HG02870 (cell line): ENCODE results near the gene CDH4.

Source experiments
- ATAC-seq: cut with Tn5 transposase; IDR thresholded peaks from one replicate; pipeline ENCODE4 v1.9.1; 2021; ENCODE audit warnings: mild to moderate bottlenecking, moderate library complexity; ENCODE audit not compliant: unreplicated experiment

The CDH4 gene

DNA sequence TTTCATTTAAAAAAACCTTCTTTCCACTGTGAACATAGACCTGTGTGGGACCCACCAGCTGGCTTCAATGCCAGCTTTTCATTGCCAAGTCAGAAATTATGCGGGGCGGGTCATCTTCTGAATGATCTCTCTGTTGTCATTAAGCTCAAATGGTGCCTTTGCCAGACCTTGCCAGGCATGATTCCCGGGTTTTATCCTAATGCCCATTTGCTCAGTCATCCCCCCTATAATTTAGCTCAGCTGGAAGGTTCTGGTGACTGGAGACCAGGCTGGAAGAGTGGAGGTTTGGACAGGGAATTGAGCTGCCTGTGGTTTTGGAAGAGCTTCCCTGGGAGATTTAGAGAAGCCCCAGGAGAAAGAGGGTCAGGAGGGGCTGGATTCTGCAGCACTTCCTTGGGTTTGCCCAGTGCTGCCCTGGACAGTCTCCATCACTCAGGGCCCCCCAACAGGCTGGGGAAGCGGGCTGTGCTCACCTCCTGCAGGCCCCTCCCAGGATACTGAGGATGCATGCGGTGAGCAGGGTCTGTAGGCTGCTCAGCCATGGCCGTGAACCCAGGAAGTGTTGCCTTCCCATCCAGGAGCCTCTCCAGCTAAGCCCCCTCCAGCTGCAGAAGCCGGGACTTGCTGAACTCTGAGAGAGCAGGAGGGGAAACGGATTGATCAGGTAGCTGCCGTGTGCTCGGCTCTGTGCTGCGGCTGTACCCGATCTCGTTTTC, 273.0 kb downstream of the CDH4 start:
- ATAC-seq, result no peak

DNA sequence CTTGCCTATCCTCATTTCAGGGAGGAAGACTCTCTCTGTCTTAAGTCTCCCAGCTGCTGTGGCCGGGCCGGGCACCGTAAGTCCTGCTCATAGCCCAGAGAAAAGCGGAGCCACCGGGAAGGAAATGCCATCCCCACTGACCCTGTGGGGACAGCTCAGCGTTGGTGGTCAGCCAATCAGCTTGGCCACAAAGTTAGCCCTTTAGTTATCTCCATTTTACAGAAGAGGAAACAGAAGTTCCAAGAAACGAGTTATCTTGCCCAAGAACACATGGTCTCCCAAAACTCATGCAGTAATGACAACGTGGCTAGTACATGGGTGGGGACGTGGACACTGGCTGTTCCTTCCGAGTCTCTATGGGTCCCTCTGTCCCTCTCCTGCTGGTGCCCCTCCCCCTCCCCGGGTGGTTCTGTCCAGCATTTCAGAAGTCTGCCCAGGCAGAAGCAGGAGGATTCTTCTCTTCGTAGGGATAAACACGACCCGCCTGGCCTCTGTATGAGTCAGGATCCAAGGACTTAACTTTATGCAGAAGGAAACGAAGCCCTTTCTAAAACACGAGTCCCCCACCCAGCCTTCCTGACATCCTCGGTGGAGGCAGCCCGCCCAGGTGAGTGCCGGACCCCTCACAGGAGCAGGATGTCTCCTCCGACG, 273.8 kb downstream of the CDH4 start:
- no peak for ATAC-seq

DNA sequence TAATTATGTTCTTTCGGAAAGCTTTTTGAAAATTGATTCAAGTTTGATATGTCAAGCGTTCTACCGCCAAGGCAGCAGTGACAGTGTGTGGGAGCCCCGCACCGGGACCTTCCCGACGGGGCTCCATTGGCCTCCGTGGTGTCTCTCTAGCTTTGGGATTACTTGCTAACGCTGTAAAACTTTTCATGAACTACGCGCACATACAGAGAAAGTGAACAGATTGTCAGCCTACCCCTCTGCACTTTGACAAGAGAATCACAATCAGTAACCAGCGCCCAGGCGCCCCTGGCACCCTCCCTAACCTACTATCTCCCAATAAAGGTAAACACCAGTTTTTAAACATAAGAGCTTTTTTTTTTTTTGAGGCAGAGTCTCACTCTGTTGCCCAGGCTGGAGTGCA, 274.8 kb downstream of the CDH4 start:
- no peak for ATAC-seq

DNA sequence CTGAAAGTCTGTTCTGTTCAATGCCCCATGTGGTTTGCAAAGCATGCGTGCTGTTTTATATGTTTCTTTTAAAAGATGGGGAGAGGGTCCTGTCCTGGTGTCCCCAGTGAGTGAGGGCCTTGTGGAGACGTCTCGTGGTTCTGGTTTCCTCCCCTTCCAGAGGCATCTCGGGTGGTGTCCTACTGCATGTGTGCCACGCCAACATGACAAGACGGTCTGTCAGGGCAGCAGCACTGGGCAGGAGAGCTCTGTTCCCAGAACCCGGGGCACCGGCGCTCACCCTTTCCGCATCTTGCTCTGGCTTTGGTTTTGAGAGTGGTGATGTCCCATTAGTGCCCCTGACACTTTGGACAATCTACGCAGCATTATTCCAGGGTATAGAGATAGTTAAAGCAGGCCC, 275.6 kb downstream of the CDH4 start:
- no peak for ATAC-seq

DNA sequence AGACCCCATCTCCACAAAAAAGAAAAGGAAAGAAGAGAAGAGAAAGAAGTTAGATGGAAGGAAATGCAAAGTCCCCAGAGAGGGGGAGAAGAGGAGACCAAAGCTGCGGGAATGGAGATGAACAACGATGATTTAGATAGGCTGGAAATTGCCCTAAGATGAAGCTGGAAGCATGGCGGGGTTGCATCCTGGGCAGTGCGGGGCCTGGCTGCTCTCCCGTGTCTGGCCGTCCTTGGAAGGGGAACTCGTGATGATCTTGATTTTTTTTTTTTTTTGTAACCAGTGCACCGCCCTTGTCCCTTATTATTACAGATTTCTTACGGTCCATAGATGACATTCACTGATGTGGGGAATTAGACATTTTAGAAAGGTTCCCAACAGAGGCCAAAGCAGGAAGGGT, 276.5 kb downstream of the CDH4 start:
- no peak for ATAC-seq

DNA sequence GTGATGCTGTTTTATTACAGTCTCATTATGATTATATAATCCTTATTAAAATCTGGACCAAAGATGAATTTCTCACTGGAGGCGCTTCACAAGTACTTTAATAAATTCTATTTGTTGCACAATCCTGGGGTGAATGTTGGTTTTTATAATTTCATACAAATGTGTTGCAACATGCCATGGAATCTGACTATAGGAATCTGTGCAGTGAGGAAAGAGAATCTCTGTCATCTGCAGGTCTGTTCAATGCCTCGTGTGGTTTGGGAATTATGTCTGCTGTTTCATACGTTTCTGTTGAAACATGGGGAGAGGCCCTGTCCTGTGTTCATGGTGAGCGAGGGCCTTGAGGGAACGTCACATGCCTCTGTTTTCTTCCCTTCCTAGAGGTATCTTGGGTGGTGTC, 277.3 kb downstream of the CDH4 start:
- no peak for ATAC-seq

DNA sequence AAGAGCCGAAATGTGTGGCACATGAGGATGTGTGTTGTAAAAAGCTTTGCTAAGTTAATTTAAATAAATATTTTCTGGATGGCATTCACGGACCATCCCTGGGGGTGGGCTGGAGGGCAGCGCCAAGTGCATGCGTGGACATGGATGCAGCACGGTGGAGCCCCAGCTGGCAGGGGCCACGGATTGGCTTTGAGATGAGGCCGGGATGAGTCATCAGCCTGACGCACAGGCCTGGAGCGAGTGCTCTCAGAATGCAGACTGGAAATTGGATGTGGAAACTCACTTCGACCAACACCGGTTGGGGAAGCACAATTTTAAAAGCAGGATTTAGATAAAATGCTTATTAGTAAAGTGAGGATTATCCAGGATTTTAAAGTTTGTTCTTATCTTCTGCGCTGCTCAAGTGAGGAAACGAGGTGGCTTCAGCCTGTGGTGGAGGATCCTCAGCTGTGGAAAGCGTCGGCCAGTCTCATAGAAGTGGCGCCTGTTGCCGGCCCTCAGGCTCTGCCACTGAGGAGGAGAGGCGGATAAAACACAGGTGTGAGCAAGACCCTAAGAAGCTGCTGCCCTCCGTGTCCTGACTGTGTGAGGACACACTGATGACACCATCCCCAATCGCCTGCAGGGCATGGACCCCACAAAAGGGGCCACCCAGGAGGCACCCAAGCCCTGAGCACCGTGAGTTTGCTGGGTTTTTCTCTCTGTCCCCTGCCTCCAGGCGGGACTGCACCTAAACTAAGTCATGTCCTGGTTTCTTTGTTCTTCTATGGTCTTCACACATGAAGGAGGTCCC, 279.7 kb downstream of the CDH4 start:
- ATAC-seq, result no peak

DNA sequence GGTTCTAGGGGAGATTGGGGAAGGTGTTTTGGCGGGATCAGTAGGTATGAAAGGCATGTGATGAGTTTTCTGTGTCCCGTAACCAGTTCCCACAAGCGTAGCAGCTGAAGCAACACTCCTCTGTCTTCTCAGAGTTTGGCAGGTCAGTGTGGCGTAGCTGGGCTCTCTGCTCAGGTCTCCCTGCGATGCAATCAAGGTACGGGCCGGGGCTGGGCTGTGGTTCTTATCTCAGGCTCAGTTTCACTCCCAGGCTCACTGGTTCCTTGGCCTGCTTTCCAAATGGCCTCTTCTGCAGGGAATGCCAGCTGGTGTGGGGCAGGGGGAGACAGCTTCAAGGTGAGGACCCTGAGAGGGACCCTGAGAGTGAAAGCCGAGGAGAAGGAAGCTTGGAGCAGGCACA, 280.7 kb downstream of the CDH4 start:
- no peak for ATAC-seq

DNA sequence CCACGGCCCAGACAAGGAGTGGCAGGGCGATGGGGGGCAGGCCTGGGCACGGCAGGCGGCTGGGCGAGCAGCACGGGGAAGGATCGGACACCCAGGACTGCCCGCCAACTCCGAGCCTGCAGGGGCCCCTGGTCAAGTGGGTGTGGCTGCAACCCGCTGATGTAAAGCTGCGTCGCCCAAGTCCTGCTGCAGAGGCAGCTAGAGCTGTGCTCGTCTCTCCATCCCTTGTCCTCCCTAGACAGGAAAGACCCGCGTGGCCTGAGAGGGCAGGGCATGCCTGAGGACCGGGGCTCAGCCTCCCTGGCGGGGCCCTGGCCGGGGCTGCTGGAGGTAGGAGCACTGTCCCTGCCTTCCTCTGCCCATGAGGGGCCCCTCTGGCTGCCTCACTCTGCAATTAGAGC, 281.2 kb downstream of the CDH4 start:
- ATAC-seq, result no peak

DNA sequence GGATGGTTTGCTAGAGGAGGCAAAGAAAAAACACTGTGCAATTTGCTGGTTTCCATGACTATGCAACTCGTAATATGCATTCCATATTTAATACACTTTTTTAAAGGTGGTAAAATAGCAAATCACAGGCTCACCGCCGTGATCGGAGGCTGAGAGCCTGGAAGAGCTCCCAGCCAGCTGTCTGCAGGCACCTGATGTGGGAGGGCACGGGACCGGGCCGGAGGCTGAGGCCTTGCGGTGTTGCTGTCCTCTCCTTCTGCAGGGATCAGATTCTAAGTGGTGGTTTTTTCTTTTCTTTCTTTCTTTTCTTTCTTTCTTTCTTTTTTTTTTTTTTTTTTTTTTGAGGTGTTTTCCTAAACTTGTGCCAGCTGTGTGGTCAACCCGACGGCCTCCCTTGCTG, 282.3 kb downstream of the CDH4 start:
- no peak for ATAC-seq

DNA sequence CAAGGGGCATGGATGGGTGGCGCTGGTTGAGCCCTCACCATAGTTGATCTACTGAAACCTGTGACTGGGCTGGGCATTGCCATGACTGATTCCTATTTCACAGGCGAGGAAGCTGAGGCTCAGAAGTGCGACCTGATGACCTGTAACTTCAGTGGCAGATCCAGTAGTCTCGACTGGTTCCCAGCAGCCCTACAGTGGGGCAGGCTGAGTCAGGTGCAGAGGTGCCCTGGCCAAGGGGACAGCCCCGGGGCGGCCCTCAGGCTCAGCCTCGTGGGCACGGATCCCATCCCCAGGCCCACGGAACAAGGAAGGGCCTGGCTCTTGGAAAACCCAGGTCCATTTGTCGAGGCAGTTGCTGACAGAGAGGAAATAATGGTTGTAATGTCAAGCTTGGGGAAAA, 283.0 kb downstream of the CDH4 start:
- ATAC-seq, result no peak

DNA sequence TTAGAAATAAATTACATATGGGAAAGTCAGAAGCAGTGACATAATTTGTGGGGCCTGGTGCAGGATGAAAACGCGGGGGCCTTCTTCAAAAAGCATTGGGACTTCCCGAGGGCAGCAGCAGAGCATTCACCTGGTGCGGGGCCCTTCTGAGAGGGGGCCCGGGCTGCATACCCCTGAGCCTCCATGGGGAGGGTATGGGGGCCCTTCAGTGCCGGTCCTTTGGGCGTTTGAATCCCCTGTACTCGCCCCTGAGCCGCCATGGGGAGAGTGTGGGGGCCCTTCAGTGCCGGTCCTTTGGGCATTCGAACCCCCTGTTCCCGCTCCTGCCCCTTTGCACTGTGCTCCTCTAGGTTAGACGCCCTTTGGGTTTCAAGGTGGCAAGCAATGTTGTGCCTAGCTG, 283.5 kb downstream of the CDH4 start:
- no peak for ATAC-seq

DNA sequence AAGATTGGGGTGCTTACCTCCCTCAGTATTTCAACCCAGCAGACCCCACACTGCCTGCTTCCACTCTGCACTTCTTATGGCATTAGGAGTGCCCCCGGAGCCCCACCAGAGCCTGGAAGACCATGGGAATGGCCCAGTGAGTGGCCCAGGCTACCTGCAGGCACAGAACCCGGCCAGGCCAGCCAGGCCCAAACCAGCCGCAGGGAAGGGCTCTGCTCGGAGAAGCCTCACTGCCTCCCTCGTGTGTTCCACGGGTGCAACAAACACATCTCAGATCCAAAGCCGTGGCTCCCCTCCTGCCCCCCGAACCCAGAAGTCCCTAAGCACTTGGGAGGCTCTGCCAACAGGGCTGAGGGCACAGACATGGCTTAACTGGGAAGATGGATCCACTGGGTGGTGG, 283.9 kb downstream of the CDH4 start:
- no peak for ATAC-seq

DNA sequence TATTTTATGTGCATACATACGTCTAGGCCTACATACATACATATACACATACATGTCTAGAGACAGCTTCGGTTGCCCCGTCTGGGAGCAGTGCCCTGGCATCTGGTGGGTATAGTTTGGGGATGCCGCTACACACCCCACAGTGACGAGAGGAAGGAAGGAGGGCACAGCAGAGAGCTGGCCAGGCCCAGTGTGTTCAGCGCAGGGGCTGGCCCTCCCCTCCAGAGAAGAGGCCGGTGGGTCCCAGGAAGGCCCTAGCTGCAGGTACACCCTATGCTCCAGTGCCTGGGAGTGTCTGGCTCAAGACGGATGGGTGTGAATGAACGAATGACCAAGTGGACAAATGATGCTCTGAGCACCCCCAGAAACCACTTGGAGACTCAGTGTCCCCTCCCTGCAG, 284.6 kb downstream of the CDH4 start:
- ATAC-seq, result no peak

DNA sequence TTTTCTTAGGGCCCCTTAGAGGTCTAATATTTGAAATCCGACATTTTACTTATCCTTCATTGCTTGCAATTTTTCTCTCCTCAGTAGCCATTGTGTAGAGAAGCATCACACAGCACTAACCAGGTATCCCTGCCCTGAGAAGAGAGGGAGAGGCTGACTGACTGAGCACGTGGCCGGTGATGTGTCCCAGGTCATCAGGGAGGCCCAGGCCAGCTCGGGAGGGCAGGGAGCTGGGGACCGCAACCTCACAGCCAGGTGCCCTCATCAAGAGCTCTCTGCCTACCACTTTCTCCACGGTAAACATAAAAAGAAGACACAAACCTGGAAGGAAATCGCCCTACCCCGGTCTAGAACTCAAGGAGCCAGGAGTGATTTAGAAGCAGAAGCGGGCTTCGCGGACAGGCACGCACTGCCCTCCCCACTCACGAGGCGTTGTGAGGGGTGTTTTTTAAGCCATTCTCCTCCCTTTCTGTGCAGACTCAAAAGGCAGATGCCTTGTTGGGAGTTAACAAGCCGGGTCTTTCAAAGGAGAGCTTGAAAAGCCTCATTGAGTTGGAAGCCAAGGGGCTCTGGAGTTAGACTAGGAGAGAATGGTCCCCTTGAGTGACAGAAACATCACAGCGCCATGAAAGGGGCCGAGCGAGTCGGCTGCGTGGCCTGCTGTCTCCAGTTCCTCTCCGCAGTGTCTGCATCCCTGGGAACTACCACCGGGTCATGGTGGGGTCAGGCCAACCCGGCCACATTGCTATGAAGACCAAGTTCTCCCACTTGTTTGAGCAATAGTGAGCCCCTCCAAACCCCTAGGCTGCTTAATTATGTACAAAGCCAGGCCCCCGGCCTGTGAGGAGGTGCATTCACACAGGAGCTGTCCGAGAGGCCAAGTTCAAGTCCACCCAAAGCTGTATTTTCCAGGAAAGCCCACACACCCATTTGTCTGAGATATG, 285.4 kb downstream of the CDH4 start:
- no peak for ATAC-seq

DNA sequence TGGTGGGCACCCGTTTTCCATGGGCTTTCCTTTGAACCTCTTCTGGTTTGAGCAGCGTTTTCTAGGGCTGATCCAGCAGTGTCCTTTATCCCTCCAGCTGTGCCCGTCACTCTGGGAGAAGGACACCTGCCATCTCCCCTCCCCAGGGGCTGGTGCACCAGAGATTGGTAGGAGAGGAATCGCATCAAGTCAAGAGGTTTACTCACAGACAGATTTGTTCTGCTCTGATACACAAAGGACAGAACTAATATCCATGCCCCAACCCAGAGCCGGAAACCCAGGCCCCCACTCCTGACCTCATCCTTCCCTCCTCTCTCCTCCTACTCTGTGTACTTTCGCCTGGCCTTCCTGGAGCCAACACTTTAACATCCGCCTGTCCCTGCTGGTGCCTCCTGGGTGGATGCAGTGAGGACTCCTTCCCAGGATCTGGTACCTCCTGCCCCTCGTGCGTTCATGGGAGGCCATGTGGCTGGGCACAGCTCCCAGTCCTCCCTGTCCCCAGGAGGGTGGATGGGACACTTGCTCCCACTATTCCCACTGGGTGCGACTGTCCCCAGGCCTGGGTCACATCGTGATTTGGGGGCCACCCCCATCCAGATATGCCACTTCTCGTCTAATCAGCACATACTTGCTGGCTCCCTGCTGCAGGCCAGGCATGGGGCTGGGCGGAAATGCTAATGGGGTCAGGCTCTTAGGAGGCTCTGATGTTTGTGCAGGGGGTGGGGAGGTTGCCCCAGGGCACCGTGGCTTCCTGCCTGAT, 286.3 kb downstream of the CDH4 start:
- no peak for ATAC-seq

DNA sequence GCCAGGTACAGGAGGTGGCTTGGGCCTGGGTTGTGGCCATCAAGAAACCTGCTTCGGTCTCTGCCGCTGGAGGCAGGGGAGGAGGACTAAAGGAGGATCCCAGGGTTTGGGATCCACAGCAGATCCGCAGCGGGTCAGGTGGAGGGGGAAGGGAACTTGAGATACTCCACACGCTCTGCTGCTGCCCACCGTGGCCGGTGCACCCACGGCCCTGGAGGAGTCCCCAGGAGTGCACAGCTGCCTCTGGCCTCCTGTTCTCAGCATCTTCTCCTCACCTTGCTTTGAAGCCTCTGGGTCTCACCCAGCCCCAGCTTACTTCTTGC, 286.8 kb downstream of the CDH4 start:
- ATAC-seq, result no peak

DNA sequence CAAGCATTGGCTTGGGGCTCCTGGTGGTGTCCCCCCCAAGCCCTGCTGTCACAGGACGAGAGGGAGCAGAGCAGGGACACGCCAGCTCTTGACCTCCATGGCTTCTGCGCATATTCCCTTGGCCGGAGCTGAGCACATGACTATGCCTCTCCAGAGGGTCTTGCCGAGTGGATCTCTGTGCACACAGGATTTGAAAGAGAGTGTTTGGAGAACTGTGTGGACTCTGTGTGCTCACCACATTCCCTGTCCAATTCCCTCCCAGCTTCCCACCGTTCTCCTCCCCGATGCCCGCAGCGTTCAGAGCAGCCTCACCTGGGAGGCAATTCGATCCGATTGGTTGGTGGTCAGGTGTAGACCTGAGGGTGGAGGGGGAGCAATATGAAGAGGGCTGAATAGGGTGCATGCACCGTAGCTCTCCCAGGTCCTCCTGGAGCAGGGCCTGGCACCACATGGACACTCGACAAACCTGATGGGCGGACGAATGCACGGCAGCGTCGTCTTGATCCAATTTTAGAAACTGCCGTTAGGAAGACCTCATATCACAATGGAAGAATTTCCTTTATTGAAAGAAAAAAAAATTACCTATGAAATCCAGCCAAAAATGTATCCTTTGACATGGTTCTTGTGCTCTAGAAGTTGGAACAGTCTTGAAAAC, 287.8 kb downstream of the CDH4 start:
- ATAC-seq, result no peak

DNA sequence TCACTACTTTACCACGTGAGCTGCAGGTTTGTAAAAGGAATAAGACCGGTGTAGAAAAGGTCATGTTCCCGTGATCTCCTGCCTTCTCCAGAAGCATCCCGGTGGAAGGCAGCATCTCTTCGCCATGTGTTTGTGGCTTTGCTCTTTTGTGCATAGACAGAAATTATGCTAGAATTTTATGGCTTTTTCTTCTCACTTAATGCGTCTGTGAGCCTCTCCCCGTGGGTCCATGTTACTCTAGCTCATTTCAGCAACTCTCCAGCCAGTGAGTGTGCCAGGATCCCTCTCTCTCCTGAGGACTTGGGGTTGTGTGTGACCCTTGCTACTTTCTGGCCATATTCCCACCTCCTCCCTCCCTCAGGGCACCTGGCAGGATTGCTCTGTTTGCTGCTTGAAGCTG, 289.5 kb downstream of the CDH4 start:
- no peak for ATAC-seq

DNA sequence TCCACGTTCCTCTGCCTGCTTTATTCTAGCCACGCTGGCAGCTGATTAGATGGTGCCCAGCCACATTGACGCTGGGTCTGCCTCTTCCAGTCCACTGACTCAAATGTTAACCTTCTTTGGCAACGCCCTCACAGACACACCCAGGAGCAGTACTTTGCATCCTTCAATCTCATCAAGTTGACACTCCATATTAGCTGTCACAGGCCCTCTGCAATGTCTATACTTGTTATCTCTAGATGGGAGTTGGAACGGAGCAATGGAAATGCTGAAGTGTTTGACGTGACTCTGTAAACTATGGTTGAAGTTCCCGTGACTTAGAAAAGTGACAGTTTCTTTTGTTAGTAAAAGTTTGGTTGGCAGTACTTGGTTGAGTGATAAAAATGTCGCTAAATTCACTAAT, 291.0 kb downstream of the CDH4 start:
- no peak for ATAC-seq
